Ovary (tissue), 3 donors: ENCODE measurements around the gene RAD51D.

Source experiments
- POLR2A ChIP-seq: fragments of 450-650 bp; IDR thresholded peaks from one replicate; pipeline ENCODE4 v1.6.1; 2017; ENCODE audit warnings: antibody characterized with exemption, mild to moderate bottlenecking, moderate library complexity
- TF ChIP-seq, protein P1 (sequence below), 3 donors: fragments of 450-650 bp in 2 of 3; fragments of 200-600 bp in 1 of 3; IDR thresholded peaks; one replicate each; pipeline versions ENCODE4 v1.5.1 to v1.8.0; 2016 to 2022; ENCODE audit warnings: antibody characterized with exemption in 3 of 3, mild to moderate bottlenecking in 1 of 3
- donor health status: DM: no; HTN: no; CAD: no.

- TF ChIP-seq POLR2A, result no peak
- TF ChIP-seq, protein P1, sequence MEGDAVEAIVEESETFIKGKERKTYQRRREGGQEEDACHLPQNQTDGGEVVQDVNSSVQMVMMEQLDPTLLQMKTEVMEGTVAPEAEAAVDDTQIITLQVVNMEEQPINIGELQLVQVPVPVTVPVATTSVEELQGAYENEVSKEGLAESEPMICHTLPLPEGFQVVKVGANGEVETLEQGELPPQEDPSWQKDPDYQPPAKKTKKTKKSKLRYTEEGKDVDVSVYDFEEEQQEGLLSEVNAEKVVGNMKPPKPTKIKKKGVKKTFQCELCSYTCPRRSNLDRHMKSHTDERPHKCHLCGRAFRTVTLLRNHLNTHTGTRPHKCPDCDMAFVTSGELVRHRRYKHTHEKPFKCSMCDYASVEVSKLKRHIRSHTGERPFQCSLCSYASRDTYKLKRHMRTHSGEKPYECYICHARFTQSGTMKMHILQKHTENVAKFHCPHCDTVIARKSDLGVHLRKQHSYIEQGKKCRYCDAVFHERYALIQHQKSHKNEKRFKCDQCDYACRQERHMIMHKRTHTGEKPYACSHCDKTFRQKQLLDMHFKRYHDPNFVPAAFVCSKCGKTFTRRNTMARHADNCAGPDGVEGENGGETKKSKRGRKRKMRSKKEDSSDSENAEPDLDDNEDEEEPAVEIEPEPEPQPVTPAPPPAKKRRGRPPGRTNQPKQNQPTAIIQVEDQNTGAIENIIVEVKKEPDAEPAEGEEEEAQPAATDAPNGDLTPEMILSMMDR (IDR thresholded peaks at IDR 0.05), result no peak
These were observed 42.8 kb downstream of the RAD51D start for GRCh38 chr17:35076874-35077273.
